C4-2B (cell line): ENCODE measurements around the gene GRK3.
"Not testable (repeated sequence)": the region's sequence is repeated elsewhere in the genome, so short reads cannot be mapped to it uniquely, and the experiment has no call there.

ENCODE experiments used
- H3K27ac ChIP-seq: fragments of 450-650 bp; 2 replicates; pipeline ENCODE4 v1.5.1; 2017
- ZFX ChIP-seq: fragments of 450-650 bp; IDR thresholded peaks from 2 replicates; pipeline ENCODE4 v1.6.1; 2017
- TF ChIP-seq, protein P1 (sequence below): fragments of 450-650 bp; conservative IDR thresholded peaks from 2 replicates; pipeline ENCODE4 v1.5.1; 2017; ENCODE audit warnings: mild to moderate bottlenecking

Gene GRK3

GRCh38 chr22:25704701-25705100, 140.2 kb downstream of the GRK3 start:
- TF ChIP-seq, protein P1, sequence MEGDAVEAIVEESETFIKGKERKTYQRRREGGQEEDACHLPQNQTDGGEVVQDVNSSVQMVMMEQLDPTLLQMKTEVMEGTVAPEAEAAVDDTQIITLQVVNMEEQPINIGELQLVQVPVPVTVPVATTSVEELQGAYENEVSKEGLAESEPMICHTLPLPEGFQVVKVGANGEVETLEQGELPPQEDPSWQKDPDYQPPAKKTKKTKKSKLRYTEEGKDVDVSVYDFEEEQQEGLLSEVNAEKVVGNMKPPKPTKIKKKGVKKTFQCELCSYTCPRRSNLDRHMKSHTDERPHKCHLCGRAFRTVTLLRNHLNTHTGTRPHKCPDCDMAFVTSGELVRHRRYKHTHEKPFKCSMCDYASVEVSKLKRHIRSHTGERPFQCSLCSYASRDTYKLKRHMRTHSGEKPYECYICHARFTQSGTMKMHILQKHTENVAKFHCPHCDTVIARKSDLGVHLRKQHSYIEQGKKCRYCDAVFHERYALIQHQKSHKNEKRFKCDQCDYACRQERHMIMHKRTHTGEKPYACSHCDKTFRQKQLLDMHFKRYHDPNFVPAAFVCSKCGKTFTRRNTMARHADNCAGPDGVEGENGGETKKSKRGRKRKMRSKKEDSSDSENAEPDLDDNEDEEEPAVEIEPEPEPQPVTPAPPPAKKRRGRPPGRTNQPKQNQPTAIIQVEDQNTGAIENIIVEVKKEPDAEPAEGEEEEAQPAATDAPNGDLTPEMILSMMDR: no peak
- TF ChIP-seq ZFX: no peak
- no peak overlapping the region for H3K27ac ChIP-seq

- H3K27ac ChIP-seq: no peak overlapping the region
- TF ChIP-seq ZFX: no peak
Measured at GRCh38 chr22:25706197-25706596, 141.7 kb downstream of the GRK3 start.

DNA sequence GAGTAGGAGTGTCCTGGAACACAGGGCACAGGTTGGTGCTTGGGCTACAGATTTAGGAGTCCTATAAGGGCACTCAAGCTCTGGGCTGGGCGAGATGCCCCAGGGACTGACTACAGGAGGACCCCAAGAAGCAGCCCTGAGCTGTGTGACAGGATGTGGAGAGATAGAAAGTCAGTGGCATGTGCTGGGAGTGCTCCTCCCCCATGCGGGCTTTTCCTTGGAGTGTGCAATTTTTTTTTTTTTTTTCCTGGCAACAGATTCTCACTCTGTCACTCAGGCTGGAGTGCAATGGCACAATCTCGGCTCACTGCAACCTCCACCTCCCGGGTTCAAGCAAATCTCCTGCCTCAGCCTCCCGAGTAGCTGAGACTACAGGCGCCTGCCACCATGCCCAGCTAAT, 144.0 kb downstream of the GRK3 start:
- H3K27ac ChIP-seq: not testable (repeated sequence)

GRCh38 chr22:25709758-25710157, 145.3 kb downstream of the GRK3 start:
- H3K27ac ChIP-seq: no peak overlapping the region
- no peak for TF ChIP-seq ZFX

DNA sequence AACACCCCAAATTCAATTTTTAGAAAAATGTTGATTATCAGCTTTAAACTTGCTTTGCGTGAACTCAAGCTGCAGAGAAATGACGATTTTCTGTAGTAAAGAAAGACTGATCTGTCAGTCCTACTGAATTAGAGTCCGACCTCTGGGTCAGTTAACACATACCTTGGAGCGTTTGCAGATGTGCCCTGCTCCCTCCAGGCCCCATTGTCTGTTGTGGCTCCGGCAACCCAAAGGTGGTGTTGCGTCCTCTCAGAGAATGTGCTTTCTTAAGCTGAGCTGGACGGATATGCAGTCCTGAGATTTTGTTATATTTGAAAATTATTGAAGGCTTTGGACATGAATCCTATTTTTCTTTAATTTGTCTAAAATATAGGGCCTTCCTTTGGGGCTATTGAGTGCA, 146.0 kb downstream of the GRK3 start:
- no peak overlapping the region for H3K27ac ChIP-seq
- TF ChIP-seq, protein P1: no peak
- TF ChIP-seq ZFX: no peak

- TF ChIP-seq, protein P1: no peak
- no peak for TF ChIP-seq ZFX
- no peak overlapping the region for H3K27ac ChIP-seq
Measured at GRCh38 chr22:25711491-25711890, 147.0 kb downstream of the GRK3 start.

DNA sequence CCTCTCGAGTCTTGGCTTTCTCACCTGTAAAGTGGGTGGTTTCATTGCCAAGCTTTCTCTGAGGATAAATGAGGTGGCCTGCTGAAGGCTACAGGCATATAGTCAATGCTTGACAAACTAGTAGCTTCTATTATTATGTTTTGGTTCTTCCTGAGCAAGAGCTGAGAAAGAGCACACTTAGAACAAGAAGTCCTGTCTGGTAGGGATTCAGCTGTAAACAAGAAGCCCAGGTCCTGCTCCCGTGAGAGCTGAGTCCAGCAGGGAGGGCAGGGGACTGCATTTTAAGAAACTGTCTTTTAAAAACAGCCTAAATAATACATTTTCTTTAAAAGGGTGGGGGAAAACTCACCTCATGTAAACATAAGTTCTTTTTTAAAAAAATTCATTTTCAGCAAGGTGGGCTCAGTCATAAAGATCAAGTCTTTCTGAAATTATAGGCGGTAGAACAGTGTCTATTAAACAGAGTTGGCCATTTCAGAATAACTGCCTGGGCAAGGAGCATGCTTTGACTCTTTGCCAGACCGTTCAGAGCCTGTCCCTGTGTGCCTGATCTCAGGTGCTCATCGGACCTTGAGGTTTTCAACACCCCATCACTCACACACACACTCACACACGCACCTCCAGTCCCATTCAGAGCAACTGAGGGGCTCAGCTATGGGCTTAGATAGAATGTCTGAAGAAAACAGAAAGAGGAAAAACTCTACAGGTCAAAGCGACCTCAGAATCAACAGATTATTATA, 148.4 kb downstream of the GRK3 start:
- H3K27ac ChIP-seq: no peak overlapping the region
- TF ChIP-seq, protein P1: no peak
- no peak for TF ChIP-seq ZFX

DNA sequence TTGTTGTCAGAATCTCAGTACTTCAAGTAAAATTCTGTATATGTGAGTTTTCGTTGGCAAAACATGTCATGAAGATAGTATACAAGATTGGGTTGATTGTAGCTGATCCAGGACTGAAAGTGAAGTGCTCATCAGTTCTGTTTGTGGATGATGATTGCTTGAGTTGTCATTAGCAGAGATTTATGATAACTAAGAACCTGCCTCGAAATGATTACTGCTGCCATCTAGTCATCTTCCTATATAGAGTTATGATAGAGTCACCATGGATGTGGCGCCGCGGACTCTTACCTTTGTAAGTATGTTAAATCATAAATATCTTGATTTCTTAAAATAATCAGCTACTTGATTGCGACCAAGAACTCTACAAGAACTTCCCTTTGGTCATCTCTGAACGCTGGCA, 149.6 kb downstream of the GRK3 start:
- no peak overlapping the region for H3K27ac ChIP-seq
- TF ChIP-seq, protein P1: no peak
- TF ChIP-seq ZFX: no peak

GRCh38 chr22:25714739-25715138, 150.3 kb downstream of the GRK3 start:
- no peak overlapping the region for H3K27ac ChIP-seq
- TF ChIP-seq, protein P1: no peak
- TF ChIP-seq ZFX: no peak
